Measurements from ENCODE around the gene GNLY.
"Not testable (repeated sequence)": the region's sequence is repeated elsewhere in the genome, so short reads cannot be mapped to it uniquely, and the experiment has no call there.

Gene GNLY

GRCh38 chr2:85694052-85695025, at the start of gene GNLY:
GNLY (plus strand) TSS chr2:85694358; CDS start chr2:85694419, 61 bp downstream.
- DNase-seq: no peak

- no peak for DNase-seq
These were observed 49.2 kb upstream of the GNLY start for GRCh38 chr2:85644909-85645308.

- no peak for DNase-seq
These were observed 48.0 kb upstream of the GNLY start for GRCh38 chr2:85646166-85646565.

GRCh38 chr2:85647823-85648526, 46.2 kb upstream of the GNLY start:
- no peak for DNase-seq

GRCh38 chr2:85648619-85649018, 45.5 kb upstream of the GNLY start:
- DNase-seq: no peak

- DNase-seq: no peak
These were observed 44.7 kb upstream of the GNLY start for GRCh38 chr2:85649201-85650190.

GRCh38 chr2:85650456-85650855, 43.7 kb upstream of the GNLY start:
- no peak for DNase-seq

- DNase-seq: no peak
These were observed 43.1 kb upstream of the GNLY start for GRCh38 chr2:85651097-85651496.

- DNase-seq: no peak
These were observed 42.1 kb upstream of the GNLY start for GRCh38 chr2:85652056-85652455.

GRCh38 chr2:85653996-85654395, 40.2 kb upstream of the GNLY start:
- no peak for DNase-seq

- no peak for DNase-seq
These were observed 38.2 kb upstream of the GNLY start for GRCh38 chr2:85655961-85656417.

GRCh38 chr2:85656468-85656867, 37.7 kb upstream of the GNLY start:
- DNase-seq: no peak

GRCh38 chr2:85657399-85657798, 36.8 kb upstream of the GNLY start:
- not testable (repeated sequence) for DNase-seq

GRCh38 chr2:85659324-85659981, 34.7 kb upstream of the GNLY start:
- no peak for DNase-seq

GRCh38 chr2:85660301-85660700, 33.9 kb upstream of the GNLY start:
- not testable (repeated sequence) for DNase-seq

GRCh38 chr2:85660725-85661124, 33.4 kb upstream of the GNLY start:
- DNase-seq: no peak

GRCh38 chr2:85661139-85661858, 32.9 kb upstream of the GNLY start:
- DNase-seq: no peak

GRCh38 chr2:85662899-85663593, 31.1 kb upstream of the GNLY start:
- DNase-seq: no peak

- DNase-seq: no peak
These were observed 30.3 kb upstream of the GNLY start for GRCh38 chr2:85663594-85664565.
